Activated CD8-positive, alpha-beta T cell treated with anti-CD3 and anti-CD28 coated beads for 36 hours (primary cell): ENCODE measurements around the gene PRDM8. TPM values are rescaled to one million over a fixed set of nuclear protein-coding genes. Genes with fewer than 3 reads are reported as not detected.
"Not testable (repeated sequence)": the region's sequence is repeated elsewhere in the genome, so short reads cannot be mapped to it uniquely, and the experiment has no call there.

Experiments used
- ATAC-seq: fragments of 200-7000 bp; cut with Tn5 transposase; one replicate; pipeline ENCODE4 v1.10.0; 2021; ENCODE audit warnings: mild to moderate bottlenecking, moderate library complexity
- CTCF ChIA-PET: fragments of 350-600 bp; sonication (Branson Sonifier 250); formaldehyde crosslinking; loops from one replicate; lab custom pipeline; 2021; ENCODE audit warnings: antibody characterized with exemption; lab: Charles Lee
- POLR2A ChIA-PET: fragments of 350-600 bp; sonication (Branson Sonifier 250); formaldehyde crosslinking; loops from one replicate; lab custom pipeline; 2021; ENCODE audit warnings: antibody characterized with exemption; lab: Charles Lee
- DNase-seq: peaks from one replicate; pipeline ENCODE4 v3.0.0-alpha.2; 2020
- H3K27ac Mint-ChIP-seq: one replicate; pipeline ENCODE4 v1.8.0; 2021; ENCODE audit warnings: mild to moderate bottlenecking, mixed read lengths
- H3K27me3 Mint-ChIP-seq: one replicate; pipeline ENCODE4 v1.8.0; 2021; ENCODE audit warnings: mixed read lengths
- H3K36me3 Mint-ChIP-seq: one replicate; pipeline ENCODE4 v1.8.0; 2021; ENCODE audit warnings: low read depth, mixed read lengths
- H3K4me1 Mint-ChIP-seq: one replicate; pipeline ENCODE4 v1.8.0; 2021; ENCODE audit warnings: low read depth, mixed read lengths
- H3K4me3 Mint-ChIP-seq: one replicate; pipeline ENCODE4 v1.8.0; 2021; ENCODE audit warnings: mild to moderate bottlenecking, moderate library complexity, mixed read lengths
- H3K9me3 Mint-ChIP-seq: one replicate; pipeline ENCODE4 v1.8.0; 2021; ENCODE audit warnings: mixed read lengths
- CTCF ChIP-seq: fragments of 200-600 bp; IDR thresholded peaks from one replicate; pipeline ENCODE4 v1.8.0; 2022; ENCODE audit warnings: antibody characterized with exemption, mild to moderate bottlenecking
- intact Hi-C: fragments of 100-400 bp; cut with micrococcal nuclease; formaldehyde crosslinking; loops from one replicate; pipeline ENCODE4 v1.10.0; 2022
- total RNA-seq, 2 experiments: library from RNA; stranded (reverse); gene quantifications; one replicate each; pipeline ENCODE4 v1.2.3, GENCODE V29; 2021

Gene PRDM8
- total RNA-seq, 2 experiments from 2014 or later = 2.8 to 3.2 TPM

- Mint-ChIP-seq H3K27me3 (peaks cover 5% of the 10 kb centered on the region), H3K4me3 (no peak overlapping the region), H3K27ac (no peak overlapping the region), H3K9me3 (no peaks in the 10 kb centered on the region), H3K36me3 (no peaks in the 10 kb centered on the region), H3K4me1 (no peaks in the 10 kb centered on the region)
- intact Hi-C loops = no loop called here
- ATAC-seq = no peak
- ChIA-PET CTCF (no interaction called here), POLR2A (no interaction called here)
- DNase-seq = no peak
- no peak for TF ChIP-seq CTCF
These were observed 40.7 kb downstream of the PRDM8 start for GRCh38 chr4:80237992-80238391.

- Mint-ChIP-seq H3K36me3 (no peaks in the 10 kb centered on the region), H3K27ac (no peak overlapping the region), H3K4me3 (no peak overlapping the region), H3K9me3 (no peaks in the 10 kb centered on the region), H3K27me3 (peaks cover 5% of the 10 kb centered on the region), H3K4me1 (no peaks in the 10 kb centered on the region)
- ChIA-PET CTCF (no interaction called here), POLR2A (no interaction called here)
- intact Hi-C loops = no loop called here
- DNase-seq (no peak), ATAC-seq (no peak)
- TF ChIP-seq CTCF = no peak
These were observed 42.3 kb downstream of the PRDM8 start for GRCh38 chr4:80239480-80240150.

- CTCF ChIA-PET = no interaction called here
- ATAC-seq = no peak
- Mint-ChIP-seq H3K4me3 (no peak overlapping the region), H3K4me1 (no peaks in the 10 kb centered on the region), H3K36me3 (no peaks in the 10 kb centered on the region), H3K27me3 (peaks cover 3% of the 10 kb centered on the region), H3K27ac (no peak overlapping the region), H3K9me3 (no peaks in the 10 kb centered on the region)
- POLR2A ChIA-PET = no interaction called here
- intact Hi-C loops = no loop called here
- TF ChIP-seq CTCF = no peak
- no peak for DNase-seq
These were observed 43.7 kb downstream of the PRDM8 start for GRCh38 chr4:80240976-80241375.

GRCh38 chr4:80243274-80244018 is 46.1 kb downstream of the PRDM8 start:
- no peak for DNase-seq
- intact Hi-C loops = no loop called here
- H3K27ac Mint-ChIP-seq = no peak overlapping the region
- H3K4me1 Mint-ChIP-seq = no peaks in the 10 kb centered on the region
- no peaks in the 10 kb centered on the region for H3K36me3 Mint-ChIP-seq
- CTCF ChIA-PET = no interaction called here
- no peak overlapping the region for H3K4me3 Mint-ChIP-seq
- H3K9me3 Mint-ChIP-seq = no peaks in the 10 kb centered on the region
- ATAC-seq = no peak
- no peak for TF ChIP-seq CTCF
- H3K27me3 Mint-ChIP-seq = peaks cover 5% of the 10 kb centered on the region
- POLR2A ChIA-PET = no interaction called here

- H3K4me1 Mint-ChIP-seq, intact Hi-C loops, H3K36me3 Mint-ChIP-seq, H3K27ac Mint-ChIP-seq, POLR2A ChIA-PET, H3K27me3 Mint-ChIP-seq, H3K9me3 Mint-ChIP-seq, DNase-seq, ATAC-seq, CTCF ChIA-PET, H3K4me3 Mint-ChIP-seq: not testable (repeated sequence)
These were observed 50.2 kb downstream of the PRDM8 start for GRCh38 chr4:80247484-80247883.
